Thyroid gland (tissue), 4 donors: ENCODE results near the gene SLC25A39.

Source experiments
- CTCF ChIP-seq, 6 experiments: fragments of 200-600 bp in 3 of 6; fragments of 450-650 bp in 3 of 6; sonication (generic) in 3 of 6; IDR thresholded peaks; one replicate each; pipeline ENCODE4 v1.5.1; 2016 to 2019; ENCODE audit warnings: antibody characterized with exemption in 6 of 6, mild to moderate bottlenecking in 2 of 6, inconsistent platforms in 1 of 6, moderate library complexity in 1 of 6
- POLR2A ChIP-seq, 2 donors: fragments of 450-650 bp; IDR thresholded peaks; one replicate each; pipeline ENCODE4 v1.6.1; 2017; ENCODE audit warnings: antibody characterized with exemption in 2 of 2, mild to moderate bottlenecking in 2 of 2, moderate library complexity in 1 of 2

- TF ChIP-seq CTCF (IDR thresholded peaks at IDR 0.05) (no peak), POLR2A (IDR thresholded peaks at IDR 0.05) (no peak)
Measured at GRCh38 chr17:44359006-44359405, 34.4 kb upstream of the SLC25A39 start.
